ENCODE results near the gene C6orf47.

C6orf47 gene

GRCh38 chr6:31632279-31632946 lies 28.2 kb downstream of the C6orf47 start:
- DNase-seq = no peak

GRCh38 chr6:31631681-31632278 lies 28.8 kb downstream of the C6orf47 start:
- no peak for DNase-seq

GRCh38 chr6:31631209-31631608 lies 29.4 kb downstream of the C6orf47 start:
- DNase-seq = no peak

- no peak for DNase-seq
Observed at GRCh38 chr6:31630177-31630934, 30.2 kb downstream of the C6orf47 start.

GRCh38 chr6:31629014-31629413 lies 31.6 kb downstream of the C6orf47 start:
- DNase-seq = no peak

GRCh38 chr6:31627690-31628287 lies 32.8 kb downstream of the C6orf47 start:
- no peak for DNase-seq

GRCh38 chr6:31626952-31627351 lies 33.6 kb downstream of the C6orf47 start:
- DNase-seq = no peak

- no peak for DNase-seq
Observed at GRCh38 chr6:31624070-31624469, 36.5 kb downstream of the C6orf47 start.

- no peak for DNase-seq
Observed at GRCh38 chr6:31622684-31623091, 37.9 kb downstream of the C6orf47 start.

GRCh38 chr6:31621991-31622390 lies 38.6 kb downstream of the C6orf47 start:
- DNase-seq = no peak

GRCh38 chr6:31621320-31621939 lies 39.1 kb downstream of the C6orf47 start:
- no peak for DNase-seq

- peak; percentile 74 for DNase-seq
Observed at GRCh38 chr6:31620586-31621319, 39.8 kb downstream of the C6orf47 start, which contains the start of gene PRRC2A. Gene PRRC2A, plus strand, starts transcription at chr6:31620715. Its CDS starts 2,075 bp downstream, at chr6:31622790.

GRCh38 chr6:31619805-31620585 lies 40.6 kb downstream of the C6orf47 start:
- peak; percentile 92 for DNase-seq

GRCh38 chr6:31617010-31617409 lies 43.6 kb downstream of the C6orf47 start:
- DNase-seq = no peak

GRCh38 chr6:31615748-31616147 lies 44.8 kb downstream of the C6orf47 start:
- no peak for DNase-seq

- no peak for DNase-seq
Observed at GRCh38 chr6:31614684-31615578, 45.6 kb downstream of the C6orf47 start, which contains the start of gene AIF1. Gene AIF1, plus strand, starts transcription at chr6:31615234. Its CDS starts 96 bp downstream, at chr6:31615330.

GRCh38 chr6:31614075-31614619 lies 46.4 kb downstream of the C6orf47 start:
- DNase-seq = no peak

- no peak for DNase-seq
Observed at GRCh38 chr6:31610968-31611367, 49.6 kb downstream of the C6orf47 start.

GRCh38 chr6:31609519-31610406 lies 50.8 kb downstream of the C6orf47 start:
- no peak for DNase-seq
